HG03159 (cell line): ENCODE results near the gene PATJ.
"Not testable (repeated sequence)": the region's sequence is repeated elsewhere in the genome, so short reads cannot be mapped to it uniquely, and the experiment has no call there.

Experiments
- ATAC-seq: cut with Tn5 transposase; IDR thresholded peaks from one replicate; pipeline ENCODE4 v1.9.1; 2021; ENCODE audit warnings: mild to moderate bottlenecking, moderate library complexity; ENCODE audit not compliant: unreplicated experiment

Gene PATJ

GRCh38 chr1:61743716-61744580 is 1.7 kb downstream of the PATJ start:
- no peak for ATAC-seq

GRCh38 chr1:61746813-61747212 is 4.5 kb downstream of the PATJ start:
- no peak for ATAC-seq

GRCh38 chr1:61748566-61748965 is 6.3 kb downstream of the PATJ start:
- no peak for ATAC-seq

GRCh38 chr1:61749574-61749973 is 7.3 kb downstream of the PATJ start:
- no peak for ATAC-seq

GRCh38 chr1:61752921-61753389 is 10.7 kb downstream of the PATJ start:
- ATAC-seq = no peak

- no peak for ATAC-seq
These were observed 11.8 kb downstream of the PATJ start for GRCh38 chr1:61753998-61754508.

- ATAC-seq = no peak
These were observed 12.3 kb downstream of the PATJ start for GRCh38 chr1:61754545-61754944.

GRCh38 chr1:61756773-61757172 is 14.5 kb downstream of the PATJ start:
- no peak for ATAC-seq

GRCh38 chr1:61757950-61758349 is 15.7 kb downstream of the PATJ start:
- ATAC-seq = no peak

GRCh38 chr1:61770131-61770530 is 27.9 kb downstream of the PATJ start:
- ATAC-seq = no peak

- ATAC-seq = no peak
These were observed 33.8 kb downstream of the PATJ start for GRCh38 chr1:61776091-61776490.

- ATAC-seq = no peak
These were observed 37.0 kb downstream of the PATJ start for GRCh38 chr1:61779231-61779630.

GRCh38 chr1:61781151-61781550 is 38.9 kb downstream of the PATJ start:
- ATAC-seq = no peak

GRCh38 chr1:61782771-61783170 is 40.5 kb downstream of the PATJ start:
- peak; percentile 84 for ATAC-seq

GRCh38 chr1:61784726-61785125 is 42.4 kb downstream of the PATJ start:
- no peak for ATAC-seq

GRCh38 chr1:61790837-61791236 is 48.6 kb downstream of the PATJ start:
- ATAC-seq = no peak

- ATAC-seq = no peak
These were observed 54.9 kb downstream of the PATJ start for GRCh38 chr1:61797045-61797755.

GRCh38 chr1:61801047-61801446 is 58.8 kb downstream of the PATJ start:
- ATAC-seq = not testable (repeated sequence)

- no peak for ATAC-seq
These were observed 65.4 kb downstream of the PATJ start for GRCh38 chr1:61807606-61808140.

GRCh38 chr1:61808321-61808720 is 66.0 kb downstream of the PATJ start:
- no peak for ATAC-seq

GRCh38 chr1:61808968-61809367 is 66.7 kb downstream of the PATJ start:
- ATAC-seq = no peak

GRCh38 chr1:61812916-61813315 is 70.6 kb downstream of the PATJ start:
- no peak for ATAC-seq
